Testis (tissue), 2 donors: ENCODE results near the gene IQCN.

Source experiments
- POLR2A ChIP-seq: fragments of 450-650 bp; IDR thresholded peaks from one replicate; pipeline ENCODE4 v1.6.1; 2017; ENCODE audit warnings: antibody characterized with exemption, mild to moderate bottlenecking, moderate library complexity
- TF ChIP-seq, protein P1 (sequence below), 3 experiments: fragments of 450-650 bp in 2 of 3; fragments of 200-600 bp in 1 of 3; sonication (generic) in 1 of 3; IDR thresholded peaks; one replicate each; pipeline ENCODE4 v1.5.1; 2016 to 2019; ENCODE audit warnings: antibody characterized with exemption in 3 of 3, mild to moderate bottlenecking in 2 of 3, moderate library complexity in 1 of 3

DNA sequence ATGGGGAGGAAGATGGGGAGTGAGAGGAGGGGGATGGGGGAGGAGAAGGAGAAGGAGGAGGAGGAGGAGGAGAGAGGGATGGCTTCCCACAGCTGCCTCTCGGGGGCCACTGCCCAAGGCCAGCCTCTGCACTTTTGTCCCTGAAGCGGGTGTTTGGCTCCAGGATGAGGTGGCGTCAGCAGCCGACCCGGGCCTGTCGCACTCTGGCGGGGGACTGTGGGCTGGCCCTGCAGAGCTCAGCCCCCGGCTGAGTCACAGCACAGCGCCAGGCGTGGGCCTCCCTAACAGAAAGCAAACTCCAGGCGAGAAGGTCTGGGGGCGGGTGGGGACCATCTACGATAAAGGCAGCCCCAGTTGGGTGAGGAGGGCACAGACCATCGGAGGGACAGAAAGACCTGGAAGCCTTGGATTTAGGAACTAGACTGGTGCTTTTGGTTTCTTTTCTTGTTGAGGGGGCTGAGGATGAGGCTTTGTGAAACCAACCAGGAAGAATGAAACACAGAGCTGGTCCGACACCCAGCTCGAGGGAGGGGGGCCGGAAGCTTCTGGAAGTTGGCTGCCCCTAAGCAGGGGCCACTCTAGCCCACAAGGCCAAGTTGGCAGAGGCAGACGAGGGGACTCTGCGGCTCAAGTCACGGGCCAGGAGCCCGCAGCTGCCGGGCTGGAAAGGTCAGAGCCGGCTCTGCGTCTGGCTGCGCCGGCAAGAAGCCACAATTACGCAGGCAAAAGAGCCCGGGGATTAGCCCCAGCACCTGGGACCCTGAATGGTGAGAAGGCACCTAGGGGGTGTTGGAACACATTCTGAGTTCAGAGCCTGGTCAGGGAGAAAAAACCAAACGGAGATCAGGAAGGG lies 30.4 kb upstream of the IQCN start:
- TF ChIP-seq, protein P1, sequence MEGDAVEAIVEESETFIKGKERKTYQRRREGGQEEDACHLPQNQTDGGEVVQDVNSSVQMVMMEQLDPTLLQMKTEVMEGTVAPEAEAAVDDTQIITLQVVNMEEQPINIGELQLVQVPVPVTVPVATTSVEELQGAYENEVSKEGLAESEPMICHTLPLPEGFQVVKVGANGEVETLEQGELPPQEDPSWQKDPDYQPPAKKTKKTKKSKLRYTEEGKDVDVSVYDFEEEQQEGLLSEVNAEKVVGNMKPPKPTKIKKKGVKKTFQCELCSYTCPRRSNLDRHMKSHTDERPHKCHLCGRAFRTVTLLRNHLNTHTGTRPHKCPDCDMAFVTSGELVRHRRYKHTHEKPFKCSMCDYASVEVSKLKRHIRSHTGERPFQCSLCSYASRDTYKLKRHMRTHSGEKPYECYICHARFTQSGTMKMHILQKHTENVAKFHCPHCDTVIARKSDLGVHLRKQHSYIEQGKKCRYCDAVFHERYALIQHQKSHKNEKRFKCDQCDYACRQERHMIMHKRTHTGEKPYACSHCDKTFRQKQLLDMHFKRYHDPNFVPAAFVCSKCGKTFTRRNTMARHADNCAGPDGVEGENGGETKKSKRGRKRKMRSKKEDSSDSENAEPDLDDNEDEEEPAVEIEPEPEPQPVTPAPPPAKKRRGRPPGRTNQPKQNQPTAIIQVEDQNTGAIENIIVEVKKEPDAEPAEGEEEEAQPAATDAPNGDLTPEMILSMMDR (IDR thresholded peaks at IDR 0.05) = no peak
- no peak for TF ChIP-seq POLR2A
